GM18517 (cell line): ENCODE results near the gene SCN5A.

Experiments
- ATAC-seq: cut with Tn5 transposase; IDR thresholded peaks from one replicate; pipeline ENCODE4 v1.9.1; 2021; ENCODE audit warnings: mild to moderate bottlenecking, moderate library complexity; ENCODE audit not compliant: unreplicated experiment

SCN5A gene

DNA sequence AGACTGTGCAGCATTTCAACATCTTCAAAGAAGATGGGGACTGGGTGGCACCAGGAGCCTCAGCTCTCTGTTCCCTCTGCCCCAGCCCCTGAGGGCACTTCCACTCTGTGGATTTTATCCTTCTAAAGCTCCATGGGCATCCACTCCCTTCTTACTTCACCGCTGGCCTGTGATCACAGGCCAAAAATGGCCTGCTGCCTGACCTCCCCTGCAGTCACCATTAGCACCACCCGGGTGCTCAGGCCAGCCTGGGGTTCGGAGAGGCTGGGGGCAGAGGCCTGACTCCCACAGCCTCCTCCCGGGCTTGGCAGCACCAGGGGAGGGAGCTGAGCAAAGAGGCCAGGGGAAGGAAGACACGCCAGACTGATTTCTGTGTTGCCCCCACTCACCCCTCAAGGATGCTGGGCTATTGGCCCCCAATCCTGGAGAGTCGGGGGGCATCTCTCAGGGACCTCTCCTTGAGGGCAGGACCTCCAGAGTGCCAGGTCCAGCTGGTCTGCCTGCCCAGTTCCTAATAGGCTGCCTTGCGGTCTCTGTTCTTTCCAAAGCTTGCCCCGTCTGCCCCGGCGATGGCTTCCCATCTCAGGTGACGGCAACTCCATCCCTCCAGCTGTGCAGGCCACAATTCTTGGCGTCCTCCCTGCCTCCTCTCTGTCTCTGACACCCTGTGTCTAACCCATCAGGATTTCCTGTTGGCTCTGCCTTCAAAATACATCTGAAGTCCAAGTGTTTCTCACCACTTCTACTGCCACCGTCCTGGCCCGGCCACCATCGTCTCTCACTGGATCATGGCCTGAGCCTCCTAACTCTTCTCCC, 86.2 kb downstream of the SCN5A start:
- ATAC-seq: no peak

DNA sequence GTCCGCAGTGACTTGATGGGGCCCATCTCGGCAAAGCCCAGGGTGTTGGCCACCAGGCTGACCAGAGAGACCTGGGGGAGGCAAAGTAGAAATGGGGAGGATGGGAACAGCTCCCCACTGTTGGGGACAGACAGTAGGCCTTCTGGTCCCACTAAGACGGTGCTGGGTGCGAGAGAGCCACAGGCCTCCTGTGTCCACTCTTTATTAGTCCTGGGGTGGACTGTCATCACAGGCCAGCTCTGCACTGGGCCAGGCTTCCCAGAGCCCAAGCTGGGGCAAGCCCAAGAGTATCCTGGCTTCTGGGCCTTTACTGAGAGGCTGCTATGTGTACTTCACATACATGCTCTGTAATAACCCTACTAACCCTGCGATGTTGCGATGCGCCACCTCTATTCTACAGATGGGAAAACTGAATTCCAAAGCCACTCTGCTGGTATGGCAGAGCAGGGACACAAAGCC, 87.0 kb downstream of the SCN5A start:
- ATAC-seq: no peak

DNA sequence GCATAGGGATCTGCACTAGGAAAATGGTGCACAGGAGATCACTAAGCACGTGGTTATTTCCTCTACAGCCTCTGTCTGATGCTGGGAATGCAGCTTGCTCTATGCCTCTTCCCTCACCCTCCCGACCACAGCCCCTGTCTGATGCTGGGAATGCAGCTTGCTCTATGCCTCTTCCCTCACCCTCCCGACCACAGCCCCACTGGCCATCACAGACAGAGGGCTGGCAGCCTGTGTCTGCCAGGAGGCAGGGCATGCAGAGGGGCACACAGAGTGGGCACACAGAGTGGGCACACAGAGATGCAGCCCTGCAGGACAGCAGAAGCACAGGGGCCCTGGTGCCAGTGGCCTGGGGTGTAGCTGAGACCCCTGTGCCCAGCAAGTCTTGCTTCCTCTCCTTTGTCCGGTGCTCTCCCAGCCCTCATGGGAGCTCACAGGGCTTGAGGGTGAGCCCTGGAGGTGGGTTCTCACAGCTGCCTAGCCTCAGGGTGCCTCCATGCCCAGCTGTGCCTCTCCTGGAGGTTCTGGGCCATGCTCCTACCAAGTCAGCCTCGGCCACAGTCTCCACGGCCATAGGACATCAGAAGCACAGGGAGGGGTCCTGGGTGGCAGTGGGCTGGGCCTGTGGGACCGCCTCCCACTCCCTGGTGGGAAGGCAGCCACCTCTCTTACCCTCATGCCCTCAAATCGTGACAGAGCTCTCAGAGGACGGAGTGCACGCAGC, 87.6 kb downstream of the SCN5A start:
- no peak for ATAC-seq

DNA sequence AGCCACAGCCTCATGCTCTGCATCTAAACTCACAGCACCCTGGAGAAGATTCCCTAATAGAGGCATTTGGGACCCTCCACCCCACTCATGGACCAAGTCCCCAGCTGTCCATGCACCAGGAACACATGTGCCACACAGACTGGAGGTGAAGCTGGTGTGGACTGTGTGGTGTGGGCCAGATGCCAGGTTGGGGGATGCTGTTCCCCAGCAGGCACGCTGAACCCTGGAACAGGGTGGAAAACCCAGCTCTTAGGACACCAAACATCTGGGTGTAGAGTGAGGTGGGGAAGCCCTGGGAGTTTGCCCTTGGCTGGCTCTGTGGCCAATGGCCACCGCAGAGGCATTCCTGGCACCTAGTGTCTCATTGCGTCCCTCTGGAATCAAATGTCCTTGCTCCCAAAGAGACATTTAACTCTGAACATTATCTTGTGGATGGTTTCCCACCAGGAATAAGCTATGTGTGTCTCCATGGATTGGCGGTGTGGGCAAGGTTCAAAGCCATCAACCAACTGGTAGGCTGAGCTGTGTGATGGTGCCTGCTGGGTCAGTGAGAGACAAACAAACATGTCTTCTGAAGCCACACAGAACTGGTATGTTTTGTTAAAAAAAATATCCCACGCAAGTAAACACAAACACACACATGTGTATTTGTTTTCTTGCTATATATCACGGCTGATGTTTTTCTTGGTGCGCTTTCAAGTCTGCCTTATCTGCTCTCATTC, 88.3 kb downstream of the SCN5A start:
- ATAC-seq: no peak

DNA sequence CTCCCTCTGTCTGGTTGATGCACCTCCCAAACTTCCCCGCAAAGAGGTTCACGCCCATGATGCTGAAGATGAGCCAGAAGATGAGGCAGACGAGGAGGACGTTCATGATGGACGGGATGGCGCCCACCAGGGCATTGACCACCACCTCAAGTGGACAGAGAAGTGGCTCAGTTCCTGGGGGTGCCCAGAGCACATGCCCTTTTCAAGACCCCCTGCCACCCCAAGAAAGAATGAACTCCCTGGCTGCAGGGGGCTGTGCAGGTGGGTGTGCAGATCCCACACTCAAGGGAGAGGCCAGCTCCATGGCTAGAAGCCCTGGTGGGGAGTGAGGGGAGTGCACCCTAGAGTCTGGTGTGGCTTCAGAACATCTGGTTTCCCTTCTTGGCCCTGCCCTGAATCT, 89.2 kb downstream of the SCN5A start:
- no peak for ATAC-seq

DNA sequence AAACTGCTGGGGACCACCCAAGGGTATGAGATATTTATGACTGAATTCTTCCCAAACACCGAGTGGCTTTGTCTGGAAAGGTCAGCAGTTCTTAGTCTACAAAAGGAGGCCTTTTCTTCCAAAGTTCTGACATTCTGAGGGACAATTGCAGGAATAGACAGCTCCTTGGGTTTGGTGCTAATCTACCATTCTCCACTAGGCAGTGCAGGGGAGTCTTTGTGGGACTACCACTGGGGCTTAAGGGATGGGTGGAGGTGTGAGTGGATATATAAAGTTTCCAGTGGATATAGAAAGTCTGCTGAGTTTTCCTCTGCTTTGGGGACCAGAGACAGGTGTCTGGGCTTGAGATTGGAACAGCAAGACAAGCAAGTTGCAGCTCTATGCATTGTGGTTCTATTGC, 90.6 kb downstream of the SCN5A start:
- no peak for ATAC-seq

DNA sequence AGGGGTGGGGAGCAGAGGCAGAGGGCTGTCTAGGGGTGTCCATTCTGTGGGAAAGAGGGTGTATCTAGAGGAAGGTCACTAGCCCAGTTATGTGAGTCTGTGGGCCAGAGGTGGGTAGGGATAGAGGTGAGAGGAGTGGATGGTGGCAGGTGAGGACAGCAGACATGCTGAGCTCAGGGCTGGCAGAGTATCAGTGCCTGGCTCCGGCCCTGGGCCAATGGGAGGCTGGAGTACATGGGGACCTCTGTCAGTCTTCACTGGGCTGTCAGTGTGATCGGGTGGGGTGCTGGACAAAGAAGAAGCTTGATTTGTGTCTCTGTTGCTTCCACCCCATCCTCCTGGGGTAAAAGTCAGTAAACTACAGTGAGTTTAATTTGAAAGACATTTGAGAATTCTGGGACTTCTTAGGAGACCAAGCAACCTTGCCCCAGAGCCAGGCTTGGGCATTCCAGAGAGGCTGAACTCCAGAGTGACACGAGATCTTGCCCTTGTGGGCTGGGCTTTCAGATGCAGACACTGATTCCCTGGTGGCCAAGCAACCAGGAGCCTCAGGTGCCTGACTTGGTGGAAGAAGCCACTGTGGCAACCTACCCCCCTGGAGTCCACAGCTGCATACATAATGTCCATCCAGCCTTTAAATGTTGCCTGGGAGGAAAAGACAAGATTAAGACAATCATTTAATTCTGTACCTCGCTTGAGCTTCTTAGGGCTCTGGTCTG, 92.7 kb downstream of the SCN5A start:
- ATAC-seq: no peak

DNA sequence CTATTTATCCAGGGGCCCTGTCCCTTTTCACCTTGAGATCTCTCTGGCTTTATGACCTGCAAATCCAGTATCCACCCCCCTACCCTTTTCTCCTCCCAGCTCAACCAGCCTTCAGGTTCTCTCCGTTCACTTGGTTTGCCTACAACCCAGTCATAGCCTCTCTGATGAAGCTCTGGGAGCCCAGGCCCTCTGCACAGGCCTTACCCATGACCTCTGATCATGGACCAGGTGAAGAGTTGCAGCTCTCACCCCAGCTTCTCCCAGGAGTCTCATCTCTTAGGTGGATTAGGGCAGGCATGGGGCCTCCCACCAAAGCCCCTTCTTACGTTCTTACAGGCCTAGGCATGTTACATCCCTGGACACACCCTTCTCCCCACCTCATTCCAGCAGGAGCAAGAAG, 93.6 kb downstream of the SCN5A start:
- no peak for ATAC-seq

DNA sequence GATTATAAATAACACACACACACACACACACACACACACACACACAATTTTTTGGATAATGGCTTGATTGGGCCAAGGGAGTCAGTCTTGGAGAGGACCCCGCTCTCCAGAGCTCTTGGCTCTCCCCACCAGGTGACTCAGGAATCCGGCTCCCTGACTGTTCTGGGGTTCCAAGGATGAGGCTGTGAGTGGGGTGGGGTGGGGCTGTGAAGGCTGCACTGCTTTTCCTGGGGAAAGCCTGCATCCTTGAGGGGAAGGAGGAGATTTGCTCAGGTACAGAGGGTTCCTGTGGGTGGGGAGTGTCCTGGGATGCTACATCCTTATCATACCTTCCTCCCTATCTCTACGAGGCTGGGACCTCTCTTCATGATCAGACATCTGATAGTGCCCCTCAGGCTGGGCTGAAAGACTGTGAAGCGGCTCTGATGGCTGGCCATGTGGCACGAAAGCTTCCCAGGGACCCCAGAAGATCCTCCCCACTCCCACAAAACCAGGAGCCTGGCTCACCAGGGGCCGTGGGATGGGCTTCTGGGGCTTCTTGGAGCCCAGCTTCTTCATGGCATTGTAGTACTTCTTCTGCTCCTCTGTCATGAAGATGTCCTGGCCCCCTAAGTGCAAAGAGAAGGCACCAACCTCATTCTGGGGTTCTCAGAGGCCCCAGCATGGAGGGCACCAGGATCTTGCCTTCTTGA, 94.2 kb downstream of the SCN5A start:
- no peak for ATAC-seq

DNA sequence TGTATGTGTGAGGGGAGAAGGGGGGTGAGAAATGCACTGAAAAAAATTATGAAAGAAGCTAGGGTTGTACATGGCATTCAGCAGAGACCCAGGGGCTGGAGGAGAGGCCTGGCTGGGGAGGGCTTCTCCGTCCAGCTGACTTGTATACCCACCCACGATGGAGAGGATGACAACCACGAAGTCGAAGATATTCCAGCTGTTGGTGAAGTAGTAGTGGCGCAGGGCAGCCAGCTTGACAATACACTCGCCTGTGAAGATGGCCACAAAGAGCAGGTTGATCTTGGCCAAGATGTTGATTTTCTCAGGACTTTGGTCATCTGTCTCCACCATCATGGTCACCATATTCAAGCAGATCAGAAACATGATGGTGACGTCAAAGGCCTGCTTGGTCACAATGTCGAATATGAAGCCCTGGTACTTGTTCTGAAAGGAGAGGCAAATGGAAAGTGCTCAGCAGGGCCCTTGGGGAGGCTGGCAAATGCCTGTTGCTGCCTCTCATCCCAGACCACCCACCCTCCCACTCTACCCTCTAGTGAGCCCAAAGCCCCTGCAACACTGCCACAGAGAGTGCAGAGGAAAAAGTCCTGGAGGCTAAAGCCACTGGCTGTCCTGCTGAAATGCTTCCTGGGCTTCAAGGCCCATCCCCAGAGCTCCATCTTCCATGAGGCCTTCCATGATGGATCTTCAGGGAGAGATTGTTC, 95.2 kb downstream of the SCN5A start:
- ATAC-seq: no peak

DNA sequence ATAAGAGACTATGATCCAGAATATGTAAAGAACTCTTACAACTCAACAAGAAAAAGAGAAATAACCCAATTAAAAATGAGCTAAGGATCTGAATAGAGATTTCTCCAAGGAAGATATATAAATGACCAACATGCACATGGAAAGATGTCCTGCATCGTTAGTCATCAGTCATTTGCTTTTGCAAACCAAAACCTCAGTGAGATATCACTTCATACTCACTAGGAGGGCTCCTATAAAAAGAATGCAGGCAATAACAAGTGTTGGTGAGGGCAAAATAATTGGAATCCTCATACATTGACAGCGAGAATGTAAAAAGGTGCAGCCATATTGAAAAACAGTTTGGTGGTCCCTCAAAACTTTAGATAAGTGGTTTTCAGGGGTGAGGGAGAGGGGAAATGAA, 96.4 kb downstream of the SCN5A start:
- ATAC-seq: no peak

DNA sequence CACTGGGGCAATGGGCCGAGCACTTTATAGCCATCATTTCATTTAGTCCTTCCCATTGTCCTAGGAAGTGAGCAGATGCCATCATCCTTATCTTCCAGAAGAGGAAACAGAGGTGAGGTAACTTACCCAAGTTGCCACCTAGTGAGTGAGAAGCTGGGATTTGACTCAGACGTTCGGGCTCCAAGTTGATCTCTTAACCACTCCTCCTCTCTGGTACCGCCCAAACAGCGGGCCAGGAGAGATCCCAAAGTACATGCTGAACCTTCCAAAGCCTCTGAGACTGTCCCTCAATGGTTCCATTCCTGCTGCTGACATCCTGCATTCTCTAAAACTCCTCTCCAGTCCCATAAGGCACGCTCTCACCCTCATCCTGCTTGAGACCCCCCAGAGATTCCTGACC, 97.1 kb downstream of the SCN5A start:
- no peak for ATAC-seq

DNA sequence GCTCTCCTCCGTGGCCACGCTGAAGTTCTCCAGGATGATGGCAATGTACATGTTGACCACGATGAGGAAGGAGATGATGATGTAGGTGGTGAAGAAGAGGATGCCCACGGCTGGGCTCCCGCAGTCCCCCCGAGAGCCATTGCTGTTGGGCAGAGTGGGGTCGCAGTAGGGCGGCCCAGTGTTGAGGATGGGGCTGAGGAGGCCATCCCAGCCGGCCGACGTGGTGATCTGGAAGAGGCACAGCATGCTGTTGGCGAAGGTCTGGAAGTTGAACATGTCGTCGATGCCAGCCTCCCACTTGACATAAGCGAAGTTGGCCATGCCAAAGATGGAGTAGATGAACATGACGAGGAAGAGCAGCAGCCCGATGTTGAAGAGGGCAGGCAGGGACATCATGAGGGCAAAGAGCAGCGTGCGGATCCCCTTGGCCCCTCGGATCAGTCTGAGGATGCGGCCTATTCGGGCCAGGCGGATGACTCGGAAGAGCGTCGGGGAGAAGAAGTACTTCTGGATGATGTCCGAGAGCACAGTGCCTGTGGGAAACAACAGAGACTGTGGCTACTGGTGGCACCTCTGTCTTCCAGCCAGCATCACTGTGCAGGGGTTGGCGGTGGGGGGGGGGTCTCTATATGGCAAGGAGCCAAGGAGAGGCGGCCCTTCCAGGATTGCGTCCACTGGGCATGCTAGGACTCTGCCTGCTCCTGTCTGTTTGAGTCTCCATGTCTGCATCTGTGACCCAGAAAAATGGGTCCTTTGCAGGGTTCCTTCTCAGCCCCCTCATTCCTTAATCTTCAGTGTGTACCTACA, 98.3 kb downstream of the SCN5A start:
- ATAC-seq: no peak

DNA sequence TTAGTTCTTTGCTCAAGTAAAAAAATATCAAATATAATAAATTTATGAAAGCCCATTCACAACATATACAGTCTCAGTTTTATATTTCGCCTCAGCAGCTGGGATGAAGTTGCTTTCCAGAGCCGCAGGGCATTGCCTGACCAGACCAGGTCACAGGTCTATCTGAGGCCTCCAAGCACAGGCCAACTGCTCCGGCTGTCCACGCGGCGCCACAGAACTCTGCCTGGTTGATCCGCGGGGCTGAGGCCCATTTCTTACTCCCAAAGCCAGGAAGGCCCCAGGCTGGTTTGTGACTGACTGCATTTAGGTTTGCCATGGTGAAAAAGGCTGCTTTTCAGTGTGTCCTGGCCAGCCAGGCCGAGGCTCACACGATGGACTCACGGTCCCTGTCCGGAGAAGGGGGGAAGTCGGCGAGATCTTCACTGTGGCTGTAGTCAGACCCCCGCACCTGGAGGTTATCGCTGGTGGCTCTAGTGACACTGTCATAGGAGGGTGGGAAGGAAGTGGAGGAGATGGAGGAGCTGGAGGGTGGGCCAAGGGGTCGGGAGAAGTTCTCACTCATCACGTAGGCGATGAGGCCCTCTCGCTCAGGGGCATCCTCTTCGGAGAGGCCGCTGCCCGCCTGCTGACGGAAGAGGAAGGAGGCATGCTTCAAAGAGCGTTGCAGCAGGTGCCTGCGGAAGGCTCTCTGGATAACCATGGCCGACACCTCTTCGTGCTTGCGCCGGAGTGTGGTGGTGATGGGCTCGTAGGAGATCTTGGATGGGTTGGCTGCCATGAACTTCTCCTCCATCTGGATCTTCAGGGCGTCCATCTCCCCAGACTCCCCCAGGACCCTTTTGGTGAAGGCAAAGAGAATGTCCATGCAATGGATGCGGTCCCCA, 99.3 kb downstream of the SCN5A start:
- ATAC-seq: no peak

DNA sequence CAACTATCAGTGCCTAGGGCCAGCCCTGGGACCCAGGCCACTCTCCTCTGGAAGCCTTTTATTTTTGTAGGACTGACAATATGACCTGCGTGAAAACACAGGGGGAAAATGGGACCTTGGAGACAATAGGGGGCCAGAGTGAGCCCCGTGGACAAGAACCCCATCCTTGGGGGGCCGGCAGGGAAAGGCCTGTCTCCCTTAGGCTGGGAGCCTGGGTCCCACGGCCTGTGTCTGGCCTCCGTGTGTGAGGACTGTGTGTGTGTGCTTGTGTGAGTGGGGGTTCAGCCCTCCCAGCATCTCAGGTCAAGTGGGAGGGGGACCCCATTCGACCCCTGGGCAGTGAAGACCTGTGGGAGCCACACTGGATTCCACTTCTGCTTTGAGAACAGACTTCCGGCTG, 100.0 kb downstream of the SCN5A start:
- no peak for ATAC-seq

DNA sequence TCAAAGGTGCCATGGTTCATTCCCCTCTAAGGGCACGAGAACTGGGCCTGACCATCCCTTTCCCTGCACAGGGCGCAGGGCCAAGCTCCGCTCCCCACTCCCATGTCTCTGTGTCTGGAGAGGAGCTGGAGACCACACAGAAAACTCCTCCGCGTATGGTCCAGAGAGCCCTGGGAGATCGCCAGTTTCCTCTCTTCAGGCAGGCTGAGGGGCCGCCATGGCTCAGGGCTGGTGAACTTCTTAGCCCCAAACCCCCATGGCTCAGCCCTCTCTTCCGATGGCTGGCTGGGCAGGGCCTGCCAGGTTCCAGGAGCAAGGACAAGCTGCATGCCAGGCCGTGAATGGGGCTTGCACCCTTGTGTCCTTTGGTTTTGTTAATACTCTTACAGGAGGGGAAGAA, 100.4 kb downstream of the SCN5A start:
- ATAC-seq: no peak

DNA sequence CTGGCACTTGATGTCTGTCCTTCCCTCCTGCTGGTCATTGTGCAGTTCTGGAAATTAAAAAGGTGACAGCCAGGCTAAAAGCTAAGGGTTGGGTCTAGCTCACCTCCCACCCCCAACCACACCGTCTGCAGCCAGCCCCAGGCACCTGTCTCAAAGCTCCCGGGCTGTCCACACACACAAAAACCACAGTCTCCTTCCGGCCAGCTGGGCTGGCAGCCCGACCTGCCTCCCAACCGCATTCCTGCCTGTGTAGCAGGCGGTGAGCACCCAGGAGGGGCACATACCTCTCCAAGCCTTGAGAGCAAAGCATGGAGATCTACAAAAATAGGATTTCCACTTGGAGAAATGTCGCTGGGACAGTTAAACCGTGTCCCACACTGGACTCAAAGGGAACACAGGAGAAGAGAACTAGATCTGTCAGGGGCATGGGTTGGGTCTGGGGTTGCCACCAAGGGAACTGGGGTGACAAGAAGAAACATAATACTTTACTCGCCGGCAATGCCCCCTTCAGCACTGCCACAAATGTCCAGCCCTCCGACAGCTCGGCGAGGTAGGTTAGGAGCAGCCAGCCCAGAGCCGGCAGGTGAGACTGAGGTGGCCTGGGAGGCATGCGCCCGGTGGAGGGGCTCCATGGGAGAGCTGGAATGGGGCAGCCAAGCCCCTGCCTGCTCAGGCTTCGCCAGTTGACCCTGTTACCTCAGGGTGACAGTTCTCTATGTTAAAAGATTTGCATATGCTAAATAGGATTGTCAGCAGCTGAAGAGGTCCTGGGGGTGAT, 101.1 kb downstream of the SCN5A start:
- ATAC-seq: no peak
